ENCODE results near the gene SLC46A3.
"Not testable (repeated sequence)": the region's sequence is repeated elsewhere in the genome, so short reads cannot be mapped to it uniquely, and the experiment has no call there.

The SLC46A3 gene

GRCh38 chr13:28729541-28729940, 10.8 kb upstream of the SLC46A3 start:
- no peak for DNase-seq

DNA sequence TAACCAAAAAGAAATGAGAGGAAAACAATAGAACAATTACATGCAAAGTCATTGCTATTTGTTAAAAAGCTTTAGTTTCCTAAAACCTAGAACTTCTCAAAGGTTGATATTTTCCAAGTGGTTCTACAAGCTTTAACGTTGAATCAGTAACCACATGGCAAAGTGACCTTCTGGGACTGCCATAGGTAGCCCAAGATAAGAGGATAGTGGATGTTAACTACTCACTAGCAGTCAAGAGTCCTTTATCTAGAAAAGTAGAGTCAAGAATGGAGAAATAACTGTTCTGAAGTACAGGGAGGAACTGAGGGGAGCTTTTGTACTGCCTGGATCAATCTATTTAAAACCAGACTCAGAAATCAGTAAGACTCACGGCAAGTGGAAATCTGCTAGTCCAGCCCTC, 9.9 kb upstream of the SLC46A3 start:
- DNase-seq, result no peak

DNA sequence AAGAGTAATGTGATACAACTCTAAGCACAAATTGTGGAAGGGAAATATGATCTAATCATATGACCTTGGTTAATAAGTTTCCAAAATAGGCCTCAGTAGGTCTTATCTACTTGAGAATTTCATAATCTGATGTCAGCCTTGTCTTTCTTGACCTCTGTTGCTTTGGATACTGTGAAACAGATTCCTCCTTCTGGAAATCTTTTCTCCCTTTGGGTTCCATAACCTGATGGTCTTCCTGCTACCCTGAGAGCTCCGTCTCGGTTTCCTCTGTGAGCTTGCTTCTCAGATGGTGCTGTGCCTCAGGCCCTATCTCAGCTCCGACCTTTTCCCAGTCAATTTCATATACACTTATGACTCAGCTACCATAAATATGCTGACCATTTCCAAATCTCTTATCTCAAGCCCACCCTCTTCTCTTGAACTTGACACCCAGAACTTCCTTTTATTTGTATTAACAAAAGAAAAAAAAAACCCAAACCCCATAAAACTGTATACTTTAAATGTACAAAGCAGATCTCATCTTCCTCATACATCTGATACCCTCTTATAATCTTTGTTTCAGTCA, 6.4 kb upstream of the SLC46A3 start:
- DNase-seq, result no peak

GRCh38 chr13:28723806-28724205, 5.0 kb upstream of the SLC46A3 start:
- no peak for DNase-seq

DNA sequence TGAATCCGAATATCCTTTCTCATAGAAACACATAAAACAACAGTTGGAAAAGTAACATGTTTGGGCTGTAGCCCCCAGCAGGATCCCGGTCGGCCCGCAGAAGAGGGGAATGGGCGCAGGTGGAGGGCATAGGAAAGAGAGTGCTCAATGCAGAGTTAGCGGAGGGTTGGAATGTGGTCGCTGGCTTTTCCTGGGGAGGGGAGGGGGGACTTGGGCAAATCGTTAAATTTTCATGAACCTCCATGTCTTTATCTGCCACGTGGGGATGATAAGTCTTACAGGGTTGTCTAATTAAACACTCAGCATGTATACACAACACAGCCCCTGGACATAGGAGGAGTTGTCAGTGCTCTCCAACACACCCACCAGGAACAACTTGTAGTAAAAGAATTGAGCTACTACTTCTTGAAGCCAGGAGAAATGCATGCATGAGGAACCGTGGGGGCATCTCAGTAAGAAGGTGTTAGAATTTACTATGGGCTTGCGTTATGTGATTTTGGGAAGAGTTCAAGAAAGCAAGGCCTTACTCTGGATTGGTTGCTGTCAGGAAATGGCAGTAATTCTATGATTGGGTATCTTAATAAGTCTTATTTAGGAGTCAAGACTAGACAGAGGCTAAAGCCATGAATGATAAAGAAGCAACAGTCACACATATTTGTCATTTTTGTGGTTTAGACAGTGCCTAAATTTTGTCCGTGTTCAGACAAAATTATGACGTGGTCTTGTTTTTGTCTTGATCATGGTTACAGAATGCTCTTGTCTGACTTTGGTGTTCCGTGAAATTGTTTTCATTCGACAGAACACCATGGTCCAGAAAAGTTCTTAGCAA, 671 bp upstream of the SLC46A3 start:
- DNase-seq, result no peak

- DNase-seq, result peak; percentile 80
Measured at GRCh38 chr13:28718196-28718542, 601 bp downstream of the SLC46A3 start.

DNA sequence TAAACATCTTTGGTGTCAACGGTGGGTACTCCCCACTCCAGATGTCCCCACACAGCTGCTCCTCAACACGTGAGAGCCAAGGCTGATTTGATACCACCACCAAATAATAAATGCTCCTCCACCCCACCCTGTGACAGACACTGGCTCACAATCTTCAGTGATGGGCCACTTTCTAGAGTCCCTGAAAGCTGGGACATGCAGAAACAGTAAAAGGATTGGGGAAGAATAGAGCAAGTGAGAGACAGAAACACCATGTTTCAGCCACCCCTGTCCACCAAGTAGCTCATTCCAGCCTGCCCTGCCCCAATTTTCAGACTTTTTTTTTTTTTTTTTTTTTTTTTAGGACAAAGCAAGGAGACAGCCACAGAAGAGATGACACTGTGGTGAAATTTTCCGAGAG, 1.6 kb downstream of the SLC46A3 start:
- no peak for DNase-seq

GRCh38 chr13:28716511-28716910, 2.3 kb downstream of the SLC46A3 start:
- peak; percentile 49 for DNase-seq

GRCh38 chr13:28714651-28715050, 4.1 kb downstream of the SLC46A3 start:
- no peak for DNase-seq

DNA sequence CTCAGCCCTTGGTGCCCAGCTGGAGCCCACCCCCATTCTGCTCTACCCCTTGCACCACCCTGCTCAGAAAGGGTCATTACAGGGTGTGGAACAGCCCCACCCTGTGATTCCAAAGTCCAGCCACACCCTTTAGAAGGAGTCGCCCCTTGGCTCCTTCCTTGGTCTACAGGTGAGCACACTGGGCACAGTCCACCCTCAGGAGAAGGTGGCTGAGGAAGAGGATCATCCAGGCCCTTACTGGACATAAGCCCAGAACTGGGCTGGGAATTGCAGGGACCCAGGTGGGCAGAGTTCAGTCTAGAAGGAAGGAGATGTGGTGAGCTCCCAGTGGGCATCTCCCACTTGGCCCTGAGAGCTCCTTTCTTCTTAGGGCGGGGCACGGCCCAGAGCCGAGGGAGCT, 8.6 kb downstream of the SLC46A3 start:
- no peak for DNase-seq

DNA sequence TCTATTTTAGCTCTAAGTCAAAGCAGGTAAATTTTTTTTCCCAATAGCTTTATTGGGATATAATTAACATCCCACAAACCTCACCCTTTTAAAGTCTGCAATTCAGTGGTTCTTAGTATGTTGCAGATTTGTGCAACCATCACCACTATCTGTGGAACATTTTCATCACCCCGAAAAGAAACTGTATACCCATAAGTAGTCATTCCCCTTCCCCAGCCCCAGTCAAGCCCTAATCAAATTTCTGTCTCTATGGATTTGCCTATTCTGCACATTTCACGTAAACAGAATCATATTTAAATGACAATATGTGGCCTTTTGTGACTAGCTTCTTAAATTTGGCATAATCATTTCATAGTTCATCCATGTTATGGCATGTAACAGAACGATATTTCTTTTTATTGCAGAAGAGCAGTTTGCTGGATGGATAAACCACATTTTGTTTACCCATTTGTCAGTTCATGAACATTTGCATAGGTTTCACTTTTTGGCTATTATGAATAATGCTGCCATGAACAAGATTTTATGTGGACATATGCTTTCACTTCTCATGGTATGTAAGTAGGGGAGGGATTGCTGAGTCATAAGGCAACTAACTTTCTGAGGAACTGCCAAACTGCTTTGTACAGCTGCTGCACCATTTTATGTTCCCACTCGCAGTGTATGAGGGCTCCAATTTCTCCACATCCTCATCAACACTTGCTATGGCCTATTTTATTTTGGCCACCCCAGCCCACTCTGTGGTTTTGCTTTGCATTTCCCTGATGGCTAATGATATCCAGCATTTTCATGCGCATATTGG, 10.9 kb downstream of the SLC46A3 start:
- peak; percentile 97 for DNase-seq

DNA sequence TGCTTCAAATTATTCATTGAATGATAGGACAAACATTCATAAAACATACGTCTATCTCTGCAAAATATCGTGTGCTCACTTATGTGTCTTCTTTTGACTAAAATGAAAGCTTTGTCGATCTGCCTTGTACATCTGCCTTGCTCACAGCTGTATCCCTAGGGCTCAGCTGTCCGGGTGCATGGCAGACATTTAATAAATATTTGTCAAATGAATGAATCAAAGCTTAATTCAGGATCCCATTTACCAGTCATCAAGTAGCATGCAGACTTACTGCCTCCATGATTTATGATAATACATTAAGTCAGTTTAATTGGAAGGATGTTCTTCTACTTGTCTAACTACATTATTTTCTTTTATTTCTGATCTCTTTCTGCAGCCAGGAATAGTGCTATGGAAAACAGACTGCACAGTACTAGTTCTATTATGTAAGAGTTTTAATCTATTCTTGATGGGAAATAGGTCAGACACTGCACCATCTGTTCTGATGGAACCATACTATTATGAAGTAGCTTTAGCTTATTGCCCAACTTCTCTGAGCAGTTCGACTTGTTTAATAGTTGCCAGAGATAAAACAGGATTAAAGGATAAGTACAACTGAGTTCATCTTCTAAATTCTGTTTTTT, 13.2 kb downstream of the SLC46A3 start:
- peak; percentile 49 for DNase-seq

DNA sequence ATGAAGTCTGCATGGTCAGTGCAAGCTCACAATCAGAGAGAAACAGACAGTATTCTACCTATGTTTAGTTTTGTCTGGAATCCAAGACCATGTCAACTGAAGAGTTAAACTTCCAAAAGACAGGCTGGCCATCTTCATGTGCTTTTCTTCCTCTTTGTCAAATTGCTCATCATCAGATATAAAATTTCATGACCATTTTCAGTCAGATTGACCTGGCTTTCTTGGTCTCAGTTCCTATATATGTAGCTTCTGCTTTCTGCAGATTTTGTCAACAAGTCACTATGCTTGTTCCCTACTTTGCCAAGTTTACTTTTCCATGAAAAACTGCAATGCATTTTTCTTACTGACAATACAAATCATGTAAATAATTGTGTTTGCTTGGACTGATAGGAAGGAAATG, 13.9 kb downstream of the SLC46A3 start:
- DNase-seq, result peak; percentile 72

DNA sequence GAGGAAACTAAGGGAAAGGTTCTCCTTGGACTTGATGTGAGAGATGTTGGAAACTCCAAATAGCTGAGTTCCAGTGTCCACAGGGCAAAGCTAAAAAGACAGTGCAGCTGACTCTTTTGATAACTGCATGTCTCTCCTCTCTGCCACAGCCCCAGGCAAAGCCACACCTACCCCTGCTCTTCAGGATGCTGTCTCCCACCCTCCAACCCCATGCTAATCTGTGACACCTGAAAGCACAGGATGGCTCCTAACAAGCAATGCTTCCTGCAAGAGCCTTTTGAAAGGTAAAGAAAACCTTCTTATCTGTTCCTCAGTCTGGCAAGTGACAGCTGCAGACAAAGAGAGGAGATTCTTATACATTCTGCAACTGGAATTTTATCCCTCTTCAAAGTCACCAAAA, 14.5 kb downstream of the SLC46A3 start:
- DNase-seq, result no peak

DNA sequence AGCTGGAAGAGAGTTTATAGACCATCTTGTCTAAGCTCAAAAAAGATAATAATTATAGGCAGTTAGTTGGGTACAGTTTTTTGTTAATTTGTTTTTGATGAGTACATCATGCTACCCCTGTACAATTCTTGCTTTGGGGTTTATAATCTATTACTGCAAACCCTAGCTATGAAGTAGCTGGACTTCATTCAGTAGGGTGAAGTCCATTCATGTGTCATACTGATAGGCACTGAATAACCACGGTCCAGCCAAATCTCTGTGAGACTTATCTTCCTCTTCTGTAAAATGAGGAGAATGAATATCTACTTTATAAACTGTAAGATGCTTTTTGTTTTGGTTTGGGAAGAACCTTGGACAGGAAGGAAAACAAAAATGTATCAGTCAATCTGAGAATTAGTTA, 19.5 kb downstream of the SLC46A3 start:
- no peak for DNase-seq

GRCh38 chr13:28697441-28697840, 21.3 kb downstream of the SLC46A3 start:
- DNase-seq, result no peak

DNA sequence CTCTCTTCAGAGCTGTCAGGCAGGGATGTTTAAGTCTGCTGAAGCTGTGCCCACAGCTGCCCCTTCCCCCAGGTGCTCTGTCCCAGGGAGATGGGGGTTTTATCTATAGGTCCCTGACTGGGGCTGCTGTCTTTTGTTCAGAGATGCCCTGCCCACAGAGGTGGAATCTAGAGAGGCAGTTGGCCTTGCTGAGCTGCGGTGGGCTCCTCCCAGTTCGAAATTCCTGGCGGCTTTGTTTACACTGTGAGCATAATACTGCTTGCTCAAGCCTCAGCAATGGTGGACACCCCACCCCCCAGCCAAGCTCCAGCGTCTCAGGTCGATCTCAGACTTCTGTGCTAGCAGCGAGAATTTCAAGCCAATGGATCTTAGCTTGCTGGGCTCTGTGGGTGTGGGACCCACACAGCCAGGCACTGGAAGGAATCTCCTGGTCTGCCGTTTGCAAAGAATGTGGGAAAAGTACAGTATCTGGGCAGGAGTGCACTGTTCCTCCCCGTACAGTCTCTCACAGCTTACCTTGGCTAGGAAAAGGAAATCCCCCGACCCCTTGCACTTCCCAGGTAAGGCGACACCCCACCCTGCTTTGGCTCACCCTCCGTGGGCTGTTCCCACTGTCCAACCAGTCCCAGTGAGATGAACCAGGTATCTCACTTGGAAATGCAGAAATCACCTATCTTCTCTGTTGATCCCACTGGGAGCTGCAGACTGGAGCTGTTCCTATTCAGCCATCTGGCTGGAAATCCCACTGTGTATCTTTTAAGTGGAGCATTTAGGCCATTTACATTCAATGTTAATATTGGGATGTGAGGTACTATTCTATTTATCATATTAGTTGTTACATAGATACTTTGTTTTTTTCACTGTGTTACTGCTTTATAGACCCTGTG, 24.9 kb downstream of the SLC46A3 start:
- not testable (repeated sequence) for DNase-seq

DNA sequence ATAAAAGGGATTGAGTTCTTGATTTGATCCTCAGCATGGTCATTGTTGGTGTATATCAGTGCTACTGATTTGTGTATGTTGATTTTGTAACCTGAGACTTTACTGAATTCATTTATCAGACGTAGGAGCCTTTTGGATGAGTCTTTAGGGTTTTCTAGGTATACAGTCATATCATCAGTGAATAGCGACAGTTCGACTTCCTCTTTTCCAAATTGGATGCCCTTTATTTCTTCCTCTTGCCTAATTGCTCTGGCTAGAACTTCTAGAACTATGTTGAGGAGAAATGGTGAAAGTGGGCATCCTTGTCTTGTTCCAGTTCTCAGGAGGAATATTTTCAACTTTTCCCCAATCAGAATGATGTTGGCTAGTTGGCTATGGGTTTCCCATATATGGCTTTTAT, 32.9 kb downstream of the SLC46A3 start:
- DNase-seq, result peak; percentile 35

DNA sequence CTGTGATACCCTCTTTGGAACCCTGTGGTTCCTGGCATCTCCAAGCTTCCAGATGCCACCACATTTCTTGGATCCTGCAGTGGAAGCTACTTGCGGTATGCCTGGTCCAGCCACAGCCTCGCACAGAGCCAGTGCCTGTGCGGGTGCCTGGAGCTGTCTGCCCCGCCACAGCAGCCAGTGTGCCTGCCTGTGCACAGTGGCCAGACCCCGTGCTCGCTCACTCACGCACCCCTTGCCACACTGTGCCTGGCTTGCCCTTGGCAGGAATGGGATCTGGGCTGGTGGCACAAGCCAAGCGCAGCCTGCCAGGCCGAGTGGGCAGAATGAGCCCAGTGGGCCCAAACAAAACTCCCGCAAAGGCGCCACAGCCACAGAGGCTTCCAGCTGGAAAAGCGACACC, 33.7 kb downstream of the SLC46A3 start:
- no peak for DNase-seq

- DNase-seq, result no peak
Measured at GRCh38 chr13:28684257-28684656, 34.5 kb downstream of the SLC46A3 start.

DNA sequence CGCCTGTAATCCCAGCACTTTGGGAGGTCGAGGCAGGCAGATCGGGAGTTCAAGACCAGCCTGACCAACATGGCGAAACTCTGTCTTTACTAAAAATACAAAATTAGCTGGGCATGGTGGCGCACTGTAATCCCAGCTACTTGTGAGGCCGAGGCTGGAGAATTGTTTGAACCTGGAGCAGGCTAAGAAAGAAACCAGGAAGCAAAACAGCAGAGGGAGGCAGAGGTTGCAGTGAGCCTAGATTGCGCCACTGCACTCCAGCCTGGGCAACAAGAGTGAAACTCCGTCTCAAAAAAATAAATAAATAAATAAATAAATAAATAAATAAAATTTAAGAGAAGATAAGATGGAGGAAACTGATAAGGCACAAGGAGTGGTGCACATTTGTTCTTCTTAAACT, 35.6 kb downstream of the SLC46A3 start:
- not testable (repeated sequence) for DNase-seq

GRCh38 chr13:28680541-28680940, 38.2 kb downstream of the SLC46A3 start:
- no peak for DNase-seq

DNA sequence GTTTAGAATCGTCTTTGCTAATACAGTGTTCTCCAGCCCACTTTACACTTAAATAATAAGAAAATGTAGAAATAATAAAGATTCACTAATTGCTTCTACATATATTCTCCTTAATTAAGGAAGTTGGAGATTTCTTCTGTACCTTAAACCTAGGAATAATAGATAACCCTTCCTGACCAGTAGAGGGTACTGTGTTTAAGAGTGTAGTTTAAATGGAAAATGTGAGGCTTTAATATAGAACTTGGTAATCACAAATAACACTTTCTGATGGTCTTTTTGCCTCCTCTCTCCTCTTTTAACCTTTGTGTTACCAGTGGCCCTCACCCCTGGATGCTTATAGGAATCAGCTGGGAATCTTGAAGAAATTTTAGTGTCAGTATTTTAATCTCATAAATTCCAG, 39.1 kb downstream of the SLC46A3 start:
- peak; percentile 27 for DNase-seq

Data from inflammatory macrophage treated with lipopolysaccharide for 4 hours (primary cell).